ENCODE measurements around the gene ZHX3. TPM values are rescaled to one million over a fixed set of nuclear protein-coding genes. Genes with fewer than 3 reads are reported as not detected.

The ZHX3 gene
- total and polyA plus RNA-seq, 4 donors, result 3.2 to 30.0 (median 8.0) TPM

DNA sequence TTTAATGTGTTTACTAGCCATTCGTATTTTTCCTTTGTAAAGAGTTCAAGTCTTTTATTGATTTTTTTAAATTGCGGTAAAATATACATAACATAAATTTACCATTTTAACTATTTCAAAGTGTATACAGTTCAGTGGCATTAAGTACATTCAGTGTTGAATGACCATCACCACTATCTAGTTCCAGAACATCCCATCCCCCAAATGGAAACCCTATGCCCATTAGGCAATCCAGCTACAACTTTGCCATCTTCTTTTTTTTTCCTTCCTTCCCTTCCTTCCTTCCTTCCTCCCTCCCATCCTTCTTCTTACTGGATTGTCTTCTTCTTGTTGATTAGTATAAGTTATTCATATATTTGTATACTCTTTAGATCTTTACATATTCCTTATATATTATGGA is 31.7 kb upstream of the ZHX3 start:
- TF ChIP-seq TAF1 (conservative IDR thresholded peaks at IDR 0.05) (no peak), GABPA (IDR thresholded peaks at IDR 0.05 in 1 of 2, conservative IDR thresholded peaks at IDR 0.05 in 1 of 2) (no peak), RAD21 (IDR thresholded peaks at IDR 0.05) (no peak), JUND (IDR thresholded peaks at IDR 0.05) (no peak), FOXA1 (IDR thresholded peaks at IDR 0.05) (no peak), HNF4G (IDR thresholded peaks at IDR 0.05) (no peak), YY1 (IDR thresholded peaks at IDR 0.05) (no peak), NR2F2 (IDR thresholded peaks at IDR 0.05) (no peak), SP1 (IDR thresholded peaks at IDR 0.05) (no peak), RXRA (IDR thresholded peaks at IDR 0.05) (no peak), HNF4A (conservative IDR thresholded peaks at IDR 0.05) (no peak), FOXA2 (IDR thresholded peaks at IDR 0.05) (no peak)
- TF ChIP-seq, protein P1, sequence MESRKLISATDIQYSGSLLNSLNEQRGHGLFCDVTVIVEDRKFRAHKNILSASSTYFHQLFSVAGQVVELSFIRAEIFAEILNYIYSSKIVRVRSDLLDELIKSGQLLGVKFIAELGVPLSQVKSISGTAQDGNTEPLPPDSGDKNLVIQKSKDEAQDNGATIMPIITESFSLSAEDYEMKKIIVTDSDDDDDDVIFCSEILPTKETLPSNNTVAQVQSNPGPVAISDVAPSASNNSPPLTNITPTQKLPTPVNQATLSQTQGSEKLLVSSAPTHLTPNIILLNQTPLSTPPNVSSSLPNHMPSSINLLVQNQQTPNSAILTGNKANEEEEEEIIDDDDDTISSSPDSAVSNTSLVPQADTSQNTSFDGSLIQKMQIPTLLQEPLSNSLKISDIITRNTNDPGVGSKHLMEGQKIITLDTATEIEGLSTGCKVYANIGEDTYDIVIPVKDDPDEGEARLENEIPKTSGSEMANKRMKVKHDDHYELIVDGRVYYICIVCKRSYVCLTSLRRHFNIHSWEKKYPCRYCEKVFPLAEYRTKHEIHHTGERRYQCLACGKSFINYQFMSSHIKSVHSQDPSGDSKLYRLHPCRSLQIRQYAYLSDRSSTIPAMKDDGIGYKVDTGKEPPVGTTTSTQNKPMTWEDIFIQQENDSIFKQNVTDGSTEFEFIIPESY (IDR thresholded peaks at IDR 0.05), result no peak
- TF ChIP-seq, protein P2, sequence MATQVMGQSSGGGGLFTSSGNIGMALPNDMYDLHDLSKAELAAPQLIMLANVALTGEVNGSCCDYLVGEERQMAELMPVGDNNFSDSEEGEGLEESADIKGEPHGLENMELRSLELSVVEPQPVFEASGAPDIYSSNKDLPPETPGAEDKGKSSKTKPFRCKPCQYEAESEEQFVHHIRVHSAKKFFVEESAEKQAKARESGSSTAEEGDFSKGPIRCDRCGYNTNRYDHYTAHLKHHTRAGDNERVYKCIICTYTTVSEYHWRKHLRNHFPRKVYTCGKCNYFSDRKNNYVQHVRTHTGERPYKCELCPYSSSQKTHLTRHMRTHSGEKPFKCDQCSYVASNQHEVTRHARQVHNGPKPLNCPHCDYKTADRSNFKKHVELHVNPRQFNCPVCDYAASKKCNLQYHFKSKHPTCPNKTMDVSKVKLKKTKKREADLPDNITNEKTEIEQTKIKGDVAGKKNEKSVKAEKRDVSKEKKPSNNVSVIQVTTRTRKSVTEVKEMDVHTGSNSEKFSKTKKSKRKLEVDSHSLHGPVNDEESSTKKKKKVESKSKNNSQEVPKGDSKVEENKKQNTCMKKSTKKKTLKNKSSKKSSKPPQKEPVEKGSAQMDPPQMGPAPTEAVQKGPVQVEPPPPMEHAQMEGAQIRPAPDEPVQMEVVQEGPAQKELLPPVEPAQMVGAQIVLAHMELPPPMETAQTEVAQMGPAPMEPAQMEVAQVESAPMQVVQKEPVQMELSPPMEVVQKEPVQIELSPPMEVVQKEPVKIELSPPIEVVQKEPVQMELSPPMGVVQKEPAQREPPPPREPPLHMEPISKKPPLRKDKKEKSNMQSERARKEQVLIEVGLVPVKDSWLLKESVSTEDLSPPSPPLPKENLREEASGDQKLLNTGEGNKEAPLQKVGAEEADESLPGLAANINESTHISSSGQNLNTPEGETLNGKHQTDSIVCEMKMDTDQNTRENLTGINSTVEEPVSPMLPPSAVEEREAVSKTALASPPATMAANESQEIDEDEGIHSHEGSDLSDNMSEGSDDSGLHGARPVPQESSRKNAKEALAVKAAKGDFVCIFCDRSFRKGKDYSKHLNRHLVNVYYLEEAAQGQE (IDR thresholded peaks at IDR 0.05), result no peak
- TF ChIP-seq, protein P3, sequence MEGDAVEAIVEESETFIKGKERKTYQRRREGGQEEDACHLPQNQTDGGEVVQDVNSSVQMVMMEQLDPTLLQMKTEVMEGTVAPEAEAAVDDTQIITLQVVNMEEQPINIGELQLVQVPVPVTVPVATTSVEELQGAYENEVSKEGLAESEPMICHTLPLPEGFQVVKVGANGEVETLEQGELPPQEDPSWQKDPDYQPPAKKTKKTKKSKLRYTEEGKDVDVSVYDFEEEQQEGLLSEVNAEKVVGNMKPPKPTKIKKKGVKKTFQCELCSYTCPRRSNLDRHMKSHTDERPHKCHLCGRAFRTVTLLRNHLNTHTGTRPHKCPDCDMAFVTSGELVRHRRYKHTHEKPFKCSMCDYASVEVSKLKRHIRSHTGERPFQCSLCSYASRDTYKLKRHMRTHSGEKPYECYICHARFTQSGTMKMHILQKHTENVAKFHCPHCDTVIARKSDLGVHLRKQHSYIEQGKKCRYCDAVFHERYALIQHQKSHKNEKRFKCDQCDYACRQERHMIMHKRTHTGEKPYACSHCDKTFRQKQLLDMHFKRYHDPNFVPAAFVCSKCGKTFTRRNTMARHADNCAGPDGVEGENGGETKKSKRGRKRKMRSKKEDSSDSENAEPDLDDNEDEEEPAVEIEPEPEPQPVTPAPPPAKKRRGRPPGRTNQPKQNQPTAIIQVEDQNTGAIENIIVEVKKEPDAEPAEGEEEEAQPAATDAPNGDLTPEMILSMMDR (IDR thresholded peaks at IDR 0.05; ENCODE audit: low read depth, low read length, missing input control), result no peak
- TF ChIP-seq, protein P4, sequence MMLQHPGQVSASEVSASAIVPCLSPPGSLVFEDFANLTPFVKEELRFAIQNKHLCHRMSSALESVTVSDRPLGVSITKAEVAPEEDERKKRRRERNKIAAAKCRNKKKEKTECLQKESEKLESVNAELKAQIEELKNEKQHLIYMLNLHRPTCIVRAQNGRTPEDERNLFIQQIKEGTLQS (IDR thresholded peaks at IDR 0.05), result no peak
- TF ChIP-seq, protein P5, sequence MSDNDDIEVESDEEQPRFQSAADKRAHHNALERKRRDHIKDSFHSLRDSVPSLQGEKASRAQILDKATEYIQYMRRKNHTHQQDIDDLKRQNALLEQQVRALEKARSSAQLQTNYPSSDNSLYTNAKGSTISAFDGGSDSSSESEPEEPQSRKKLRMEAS (IDR thresholded peaks at IDR 0.05), result no peak
- Histone ChIP-seq H3K36me3 (ENCODE audit: control insufficient read depth in 4 of 4, insufficient read depth in 3 of 4, low read depth in 1 of 4, low read length in 3 of 4) (peaks cover 7 to 63% (median 23%) of the 10 kb centered on the region in 4 donors), H3K27me3 (ENCODE audit: control insufficient read depth in 4 of 4, insufficient read depth in 4 of 4, low read length in 3 of 4) (no peaks in the 10 kb centered on the region), H3K9ac (ENCODE audit: low read depth in 1 of 2, low read length in 2 of 2) (no peak overlapping the region), H3K4me1 (ENCODE audit: control insufficient read depth in 4 of 4, insufficient read depth in 4 of 4, low read length in 3 of 4) (peaks cover 0 to 2% (median 1%) of the 10 kb centered on the region in 4 donors), H3K9me3 (ENCODE audit: control insufficient read depth in 4 of 4, low read length in 3 of 4) (no peaks in the 10 kb centered on the region), H3K27ac (ENCODE audit: low read depth in 1 of 2, low read length in 2 of 2) (no peak overlapping the region), H3K4me3 (ENCODE audit: low read depth in 1 of 3, low read length in 3 of 3) (no peak overlapping the region)
- DNase-seq (ENCODE audit: low spot score), result no peak
- WGBS, result 93% methylated on average over 2 of the region's 2 CpGs

All from liver (tissue), 9 donors.